NB4 (cell line): ENCODE data around the gene DHPS.
"Not testable (repeated sequence)": the region's sequence is repeated elsewhere in the genome, so short reads cannot be mapped to it uniquely, and the experiment has no call there.

Experiments used
- MYC ChIP-seq: IDR thresholded peaks from 2 replicates; pipeline ENCODE4 v1.6.1; 2011; ENCODE audit warnings: low read depth, low read length
- POLR2A ChIP-seq: IDR thresholded peaks from 2 replicates; pipeline ENCODE4 v1.6.1; 2011; ENCODE audit warnings: mild to moderate bottlenecking; ENCODE audit not compliant: insufficient read length; ENCODE audit errors: extremely low read depth
- TF ChIP-seq, protein P1 (sequence below): IDR thresholded peaks from one replicate; pipeline ENCODE4 v1.5.1; 2012; ENCODE audit warnings: low read depth, low read length
- TF ChIP-seq, protein P2 (sequence below): IDR thresholded peaks from 2 replicates; pipeline ENCODE4 v1.6.1; 2011; ENCODE audit warnings: low read depth, low read length

DNA sequence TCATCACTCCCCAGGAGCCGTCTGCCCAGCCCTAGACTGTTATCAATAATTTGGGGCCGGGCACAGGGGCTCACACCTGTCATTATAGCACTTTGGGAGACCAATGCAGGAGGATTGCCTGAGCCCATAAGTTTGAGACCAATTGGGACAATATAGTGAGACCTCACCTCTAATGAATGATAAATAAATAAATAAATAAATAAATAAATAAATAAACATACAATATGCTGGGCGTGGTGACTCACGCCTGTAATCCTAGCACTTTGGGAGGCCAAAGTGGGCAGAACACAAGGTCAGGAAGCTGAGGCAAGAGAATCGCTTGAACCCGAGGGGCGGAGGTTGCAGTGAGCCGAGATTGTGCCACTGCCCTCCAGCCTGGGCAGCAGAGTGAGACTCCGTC lies 31.6 kb upstream of the DHPS start:
- TF ChIP-seq POLR2A, MYC: not testable (repeated sequence)
- TF ChIP-seq, protein P1, sequence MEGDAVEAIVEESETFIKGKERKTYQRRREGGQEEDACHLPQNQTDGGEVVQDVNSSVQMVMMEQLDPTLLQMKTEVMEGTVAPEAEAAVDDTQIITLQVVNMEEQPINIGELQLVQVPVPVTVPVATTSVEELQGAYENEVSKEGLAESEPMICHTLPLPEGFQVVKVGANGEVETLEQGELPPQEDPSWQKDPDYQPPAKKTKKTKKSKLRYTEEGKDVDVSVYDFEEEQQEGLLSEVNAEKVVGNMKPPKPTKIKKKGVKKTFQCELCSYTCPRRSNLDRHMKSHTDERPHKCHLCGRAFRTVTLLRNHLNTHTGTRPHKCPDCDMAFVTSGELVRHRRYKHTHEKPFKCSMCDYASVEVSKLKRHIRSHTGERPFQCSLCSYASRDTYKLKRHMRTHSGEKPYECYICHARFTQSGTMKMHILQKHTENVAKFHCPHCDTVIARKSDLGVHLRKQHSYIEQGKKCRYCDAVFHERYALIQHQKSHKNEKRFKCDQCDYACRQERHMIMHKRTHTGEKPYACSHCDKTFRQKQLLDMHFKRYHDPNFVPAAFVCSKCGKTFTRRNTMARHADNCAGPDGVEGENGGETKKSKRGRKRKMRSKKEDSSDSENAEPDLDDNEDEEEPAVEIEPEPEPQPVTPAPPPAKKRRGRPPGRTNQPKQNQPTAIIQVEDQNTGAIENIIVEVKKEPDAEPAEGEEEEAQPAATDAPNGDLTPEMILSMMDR, result not testable (repeated sequence)
- TF ChIP-seq, protein P2, sequence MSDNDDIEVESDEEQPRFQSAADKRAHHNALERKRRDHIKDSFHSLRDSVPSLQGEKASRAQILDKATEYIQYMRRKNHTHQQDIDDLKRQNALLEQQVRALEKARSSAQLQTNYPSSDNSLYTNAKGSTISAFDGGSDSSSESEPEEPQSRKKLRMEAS, result not testable (repeated sequence)
